Left ventricle myocardium inferior (tissue), 1 donor: ENCODE measurements around the gene TSPOAP1. TPM values are rescaled to one million over a fixed set of nuclear protein-coding genes. Genes with fewer than 3 reads are reported as not detected.

Source experiments
- DNase-seq: peaks from one replicate; pipeline ENCODE4 v3.0.0-alpha.2; 2020
- H3K27ac ChIP-seq: fragments of 200-600 bp; replicated peaks from 2 replicates; pipeline ENCODE4 v1.8.0; 2021
- H3K27me3 ChIP-seq: fragments of 200-600 bp; 2 replicates; pipeline ENCODE4 v1.8.0; 2021; ENCODE audit warnings: low read depth
- H3K36me3 ChIP-seq: fragments of 200-600 bp; 2 replicates; pipeline ENCODE4 v1.8.0; 2021
- H3K4me1 ChIP-seq: fragments of 200-600 bp; 2 replicates; pipeline ENCODE4 v1.8.0; 2021
- H3K4me3 ChIP-seq: fragments of 200-600 bp; 2 replicates; pipeline ENCODE4 v1.8.0; 2021; ENCODE audit warnings: mild to moderate bottlenecking, moderate library complexity
- H3K9me3 ChIP-seq: fragments of 200-600 bp; replicated peaks from 2 replicates; pipeline ENCODE4 v1.8.0; 2021
- intact Hi-C: fragments of 100-400 bp; cut with micrococcal nuclease; formaldehyde crosslinking; loops from one replicate; pipeline ENCODE4 v1.11.0; 2022
- total RNA-seq: library from RNA; stranded (reverse); fragmentation: NEBNext Ultra II Directional; extraction: Animal tissue kit (Norgen Biotek cat#: 25700); gene quantifications from one replicate; pipeline ENCODE4 v1.2.1, GENCODE V29; 2021
- TF ChIP-seq, protein P1 (sequence below): fragments of 200-600 bp; IDR thresholded peaks from 2 replicates; pipeline ENCODE4 v1.8.0; 2021; ENCODE audit warnings: antibody characterized with exemption, mild to moderate bottlenecking, borderline replicate concordance
- donor health status: DM: no; HTN: yes; CAD: no; lungs with severe emphysema.

Gene TSPOAP1
- total RNA-seq, 1 donor from 2014 or later = 12.8 TPM

DNA sequence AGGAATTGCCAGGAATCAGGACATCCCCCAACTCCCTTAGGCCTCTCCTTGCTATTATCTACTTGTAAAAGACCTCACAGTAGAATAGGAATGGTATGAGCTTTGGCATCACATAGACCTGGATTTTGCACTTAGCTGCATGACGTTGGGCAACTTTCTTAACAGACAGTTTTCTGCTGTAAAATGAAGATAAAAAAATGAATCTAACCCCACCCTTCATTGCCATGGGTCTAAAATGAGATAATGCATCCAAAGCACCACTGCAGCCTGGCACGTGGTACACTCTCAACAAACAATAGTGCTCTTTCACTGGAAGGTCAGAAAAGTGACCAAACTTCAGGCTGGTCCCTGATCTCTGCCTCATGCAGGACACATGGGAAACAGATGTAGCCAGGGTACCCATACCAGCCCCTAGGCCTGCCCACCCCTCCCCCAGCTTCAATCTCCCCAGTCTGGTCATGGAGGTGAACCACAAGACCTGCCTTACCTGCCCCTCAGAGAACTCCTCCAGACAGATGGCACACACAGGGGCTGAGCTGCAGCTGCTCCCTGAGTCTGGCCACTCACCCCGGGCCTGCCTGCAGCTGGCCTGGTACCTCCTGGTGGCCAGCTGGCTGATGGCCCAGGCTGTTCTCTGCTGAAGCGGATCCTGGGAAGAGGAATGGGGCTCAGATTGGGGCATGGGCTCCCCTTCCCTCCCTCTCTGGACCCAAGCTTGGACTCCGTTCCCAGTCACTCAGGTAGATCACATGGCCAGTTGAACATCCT is 31.9 kb upstream of the TSPOAP1 start:
- no peak overlapping the region for H3K27ac ChIP-seq
- H3K27me3 ChIP-seq = no peaks in the 10 kb centered on the region
- TF ChIP-seq, protein P1, sequence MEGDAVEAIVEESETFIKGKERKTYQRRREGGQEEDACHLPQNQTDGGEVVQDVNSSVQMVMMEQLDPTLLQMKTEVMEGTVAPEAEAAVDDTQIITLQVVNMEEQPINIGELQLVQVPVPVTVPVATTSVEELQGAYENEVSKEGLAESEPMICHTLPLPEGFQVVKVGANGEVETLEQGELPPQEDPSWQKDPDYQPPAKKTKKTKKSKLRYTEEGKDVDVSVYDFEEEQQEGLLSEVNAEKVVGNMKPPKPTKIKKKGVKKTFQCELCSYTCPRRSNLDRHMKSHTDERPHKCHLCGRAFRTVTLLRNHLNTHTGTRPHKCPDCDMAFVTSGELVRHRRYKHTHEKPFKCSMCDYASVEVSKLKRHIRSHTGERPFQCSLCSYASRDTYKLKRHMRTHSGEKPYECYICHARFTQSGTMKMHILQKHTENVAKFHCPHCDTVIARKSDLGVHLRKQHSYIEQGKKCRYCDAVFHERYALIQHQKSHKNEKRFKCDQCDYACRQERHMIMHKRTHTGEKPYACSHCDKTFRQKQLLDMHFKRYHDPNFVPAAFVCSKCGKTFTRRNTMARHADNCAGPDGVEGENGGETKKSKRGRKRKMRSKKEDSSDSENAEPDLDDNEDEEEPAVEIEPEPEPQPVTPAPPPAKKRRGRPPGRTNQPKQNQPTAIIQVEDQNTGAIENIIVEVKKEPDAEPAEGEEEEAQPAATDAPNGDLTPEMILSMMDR = no peak
- intact Hi-C loops = no loop called here
- H3K4me3 ChIP-seq = no peak overlapping the region
- no peaks in the 10 kb centered on the region for H3K9me3 ChIP-seq
- H3K4me1 ChIP-seq = no peaks in the 10 kb centered on the region
- no peaks in the 10 kb centered on the region for H3K36me3 ChIP-seq
- DNase-seq = no peak

DNA sequence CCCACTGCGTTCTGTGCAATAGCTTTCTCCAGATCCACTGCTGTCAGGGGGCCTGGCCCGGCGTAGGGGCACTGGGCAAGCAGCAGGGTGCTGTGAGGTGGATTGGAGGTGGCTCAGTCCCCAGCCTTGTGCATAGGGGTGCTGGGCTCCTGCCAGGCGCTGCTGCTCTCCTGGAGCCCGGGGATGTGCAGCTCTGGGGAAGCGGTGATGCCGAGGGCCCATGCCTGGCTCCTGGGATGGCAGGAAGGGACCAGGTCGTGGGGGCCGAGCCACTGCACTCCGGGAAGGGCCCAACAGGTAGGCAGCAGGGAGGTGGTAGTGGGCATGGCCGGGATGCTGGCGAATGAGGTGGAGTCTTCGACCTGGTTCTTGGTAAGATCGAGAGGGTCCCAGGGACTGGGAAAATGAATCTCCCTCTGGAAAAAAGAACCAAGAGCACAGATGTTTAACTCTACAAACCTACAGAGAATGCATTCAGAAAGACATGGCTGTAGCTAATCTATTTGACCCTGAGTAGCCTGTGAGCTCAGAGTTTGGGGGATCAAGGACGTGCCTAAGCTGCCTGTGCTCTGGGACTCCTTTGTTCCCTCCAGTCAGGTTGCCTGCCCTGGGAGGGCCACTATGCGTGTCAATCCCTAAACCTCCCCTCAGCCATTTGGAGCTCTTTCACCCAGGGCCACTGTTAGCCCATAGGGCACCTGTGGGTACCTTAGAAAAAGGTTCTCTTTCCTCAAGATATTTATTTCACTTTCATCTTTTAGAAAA is 30.0 kb upstream of the TSPOAP1 start:
- intact Hi-C loops = no loop called here
- H3K4me1 ChIP-seq = peaks cover under 1% of the 10 kb centered on the region
- H3K4me3 ChIP-seq = no peak overlapping the region
- H3K27me3 ChIP-seq = no peaks in the 10 kb centered on the region
- no peak for DNase-seq
- no peak overlapping the region for H3K27ac ChIP-seq
- H3K36me3 ChIP-seq = no peaks in the 10 kb centered on the region
- TF ChIP-seq, protein P1 = no peak
- no peaks in the 10 kb centered on the region for H3K9me3 ChIP-seq

DNA sequence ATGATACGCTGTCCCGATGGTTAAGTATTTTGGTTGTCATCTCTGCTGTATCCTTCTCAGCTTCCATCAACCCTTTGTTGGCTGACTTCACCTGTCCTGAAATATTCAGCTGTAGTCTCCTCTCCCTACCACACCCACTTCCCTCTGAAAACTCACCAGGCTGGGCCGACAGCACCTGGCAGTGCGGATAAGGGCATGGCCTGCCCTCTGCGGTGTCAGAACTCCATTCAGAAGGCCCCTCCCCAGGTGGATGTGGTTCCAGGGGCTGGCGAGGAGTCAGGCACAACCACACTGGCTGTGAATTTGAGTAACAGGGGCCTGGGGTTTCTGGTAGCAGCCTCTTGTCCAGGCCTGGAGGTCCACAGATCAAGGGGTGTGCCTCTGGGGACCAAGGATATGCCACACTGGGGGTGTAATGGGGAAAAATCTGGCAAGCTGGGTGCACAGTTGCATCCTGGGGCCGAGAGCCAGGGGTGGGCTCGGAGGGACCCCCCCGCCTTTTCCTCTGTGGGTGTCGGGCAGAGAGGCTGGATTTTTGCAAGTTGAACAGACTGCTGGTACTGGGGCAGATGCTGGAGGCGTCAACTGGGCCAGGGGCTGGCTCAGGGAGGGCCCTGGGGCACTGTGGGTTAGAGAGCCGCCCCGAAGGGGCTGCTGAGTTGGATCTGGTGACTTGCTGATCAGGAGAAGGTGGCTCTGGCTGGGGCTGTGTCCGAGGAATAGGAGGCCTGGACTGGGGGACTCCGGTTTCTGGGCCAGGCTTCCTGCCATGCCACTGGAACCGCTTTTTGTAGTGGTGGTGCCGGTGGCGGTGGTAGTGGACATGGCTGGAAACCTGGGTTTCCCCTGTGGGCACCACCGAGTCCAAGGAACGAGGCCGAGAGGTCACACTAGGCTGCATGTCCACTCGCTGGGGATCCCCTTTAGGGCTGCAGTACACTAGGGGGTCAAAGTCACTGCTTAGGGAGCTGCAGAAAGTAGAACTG is 29.0 kb upstream of the TSPOAP1 start:
- H3K27me3 ChIP-seq = no peaks in the 10 kb centered on the region
- no peak overlapping the region for H3K4me3 ChIP-seq
- H3K9me3 ChIP-seq = no peaks in the 10 kb centered on the region
- H3K36me3 ChIP-seq = no peaks in the 10 kb centered on the region
- intact Hi-C loops = no loop called here
- H3K27ac ChIP-seq = no peak overlapping the region
- no peak for DNase-seq
- peaks cover 10% of the 10 kb centered on the region for H3K4me1 ChIP-seq
- TF ChIP-seq, protein P1 = no peak

DNA sequence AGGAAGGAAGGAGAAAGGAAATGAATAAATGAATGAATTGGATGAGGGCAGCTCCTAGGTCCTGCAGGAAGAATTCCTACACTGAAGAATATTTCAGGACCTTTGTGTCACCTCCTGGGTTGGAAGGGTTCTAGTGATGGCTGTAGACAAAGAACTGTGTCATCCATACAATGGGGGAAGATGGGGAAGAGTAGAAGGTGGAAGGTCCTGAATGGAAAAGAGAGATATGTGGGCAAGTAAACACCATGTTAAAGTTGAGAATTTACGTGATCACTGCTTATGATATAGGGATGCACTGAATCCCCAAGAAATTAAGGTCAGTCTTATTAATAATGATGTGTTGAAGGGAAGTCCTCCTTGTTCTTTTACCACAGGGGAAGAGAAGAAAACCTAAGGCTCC is 27.6 kb upstream of the TSPOAP1 start:
- Histone ChIP-seq H3K9me3 (no peaks in the 10 kb centered on the region), H3K27ac (no peak overlapping the region), H3K36me3 (no peaks in the 10 kb centered on the region), H3K4me3 (no peak overlapping the region), H3K4me1 (peaks cover 24% of the 10 kb centered on the region), H3K27me3 (no peaks in the 10 kb centered on the region)
- no peak for DNase-seq
- TF ChIP-seq, protein P1 = no peak
- intact Hi-C loops = no loop called here
